Measurements from ENCODE around the gene APBB2. TPM values are rescaled to one million over a fixed set of nuclear protein-coding genes. Genes with fewer than 3 reads are reported as not detected.

The APBB2 gene
- total and polyA plus RNA-seq, 2 of the 8 experiments (the other 6 are each of a cell fraction or from before 2014, with no cell fraction given): 58.7 to 59.4 TPM

DNA sequence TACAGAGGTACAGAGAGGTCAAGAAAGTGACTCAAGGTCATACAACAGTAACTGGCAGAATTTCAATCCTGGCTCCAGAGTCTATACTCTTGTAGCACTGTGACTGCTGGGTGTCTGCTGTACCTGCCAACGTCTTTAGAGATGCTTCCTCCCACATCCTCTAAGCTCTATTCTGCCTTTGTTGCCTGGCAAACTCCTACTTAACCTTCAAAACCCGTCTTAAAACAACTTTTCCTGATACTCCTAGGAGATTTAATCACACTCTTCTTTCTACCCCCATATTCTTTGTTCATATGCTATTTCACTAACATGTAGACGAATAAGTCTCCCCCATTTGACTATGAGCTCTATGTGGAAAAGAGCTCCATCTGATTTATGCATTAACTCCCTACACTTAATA lies 16.8 kb downstream of the APBB2 start:
- H2BK15ac ChIP-seq (ENCODE audit: low read length): no peak overlapping the region
- peaks cover 4% of the 10 kb centered on the region; the same call in 1 of the 2 replicates for H3K79me1 ChIP-seq (ENCODE audit: low read depth, low read length)
- H3K4me1 ChIP-seq (replicated peaks in 1 of 4; ENCODE audit: control insufficient read depth in 3 of 4, insufficient read depth in 4 of 4, low read length in 3 of 4): no peaks in the 10 kb centered on the region
- no peaks in the 10 kb centered on the region for H3K36me3 ChIP-seq (ENCODE audit: control insufficient read depth in 2 of 4, insufficient read depth in 4 of 4, low read length in 3 of 4)
- no peak overlapping the region for H2BK12ac ChIP-seq (ENCODE audit: low read depth, low read length)
- FAIRE-seq: no peak
- peaks cover 0 to 2% of the 10 kb centered on the region in 2 experiments for H4K20me1 ChIP-seq (replicated peaks in 1 of 2; ENCODE audit: control insufficient read depth in 1 of 2, insufficient read depth in 2 of 2, low read length in 2 of 2)
- no peak overlapping the region for H2BK20ac ChIP-seq (ENCODE audit: low read length)
- no peak overlapping the region for H3K27ac ChIP-seq (ENCODE audit: low read depth, low read length)
- H3K9ac ChIP-seq (replicated peaks in 1 of 4; ENCODE audit: extremely low read depth in 1 of 4, low read depth in 3 of 4, low read length in 3 of 4): no peak overlapping the region
- H3K14ac ChIP-seq (ENCODE audit: insufficient read length): no peak overlapping the region
- no peak overlapping the region for H3K56ac ChIP-seq (replicated peaks; ENCODE audit: insufficient read length, low read depth, low read length)
- H4K8ac ChIP-seq (ENCODE audit: extremely low read depth, insufficient read depth, low read length): no peak overlapping the region
- no peaks in the 10 kb centered on the region for H3K9me3 ChIP-seq (ENCODE audit: insufficient read depth in 2 of 2, low read depth in 1 of 2, low read length in 1 of 2)
- CTCF ChIA-PET (ENCODE audit: partially characterized antibody): interaction anchor here (0.9 to 1.4 kb wide), 2 partner anchors 16 to 19 kb away, joined by 3 read pairs; no protein-coding TSS in a partner anchor
- H3K79me2 ChIP-seq (ENCODE audit: control insufficient read depth in 1 of 2, insufficient read depth in 2 of 2, low read length in 2 of 2): peaks cover 6 to 76% of the 10 kb centered on the region in 2 experiments
- POLR2A ChIA-PET (ENCODE audit: partially characterized antibody): interaction anchor here (2.0 kb wide), 1 partner anchor 13 kb away, joined by 4 read pairs; no protein-coding TSS in a partner anchor
- no peak overlapping the region for H3K23ac ChIP-seq (ENCODE audit: insufficient read length)
- H2BK120ac ChIP-seq (replicated peaks; ENCODE audit: low read depth, low read length): no peak overlapping the region
- H3K23me2 ChIP-seq (ENCODE audit: low read depth, low read length): no peaks in the 10 kb centered on the region
- no peak overlapping the region for H3K4me3 ChIP-seq (ENCODE audit: extremely low read depth in 1 of 4, insufficient read depth in 2 of 4, low read depth in 3 of 4, low read length in 4 of 4)
- H3K4me2 ChIP-seq (ENCODE audit: insufficient read depth in 1 of 2, low read depth in 2 of 2, low read length in 2 of 2): no peak overlapping the region
- no peak for DNase-seq (ENCODE audit: low read depth in 1 of 2, low spot score in 2 of 2)
- no peak overlapping the region for H3K4ac ChIP-seq (replicated peaks; ENCODE audit: insufficient read length, low read depth, low read length)
- no peak overlapping the region for H2BK5ac ChIP-seq (ENCODE audit: low read depth, low read length)
- H3K18ac ChIP-seq (ENCODE audit: extremely low read depth, low read length): no peak overlapping the region
- no peak overlapping the region for H2AFZ ChIP-seq (ENCODE audit: low read length)
- TF ChIP-seq NANOG (IDR thresholded peaks at IDR 0.05; ENCODE audit: insufficient read depth, low read depth, low read length, poor library complexity, severe bottlenecking) (no peak), RXRA (IDR thresholded peaks at IDR 0.05; ENCODE audit: insufficient read depth, low read depth, low read length) (no peak), BACH1 (IDR thresholded peaks at IDR 0.05; ENCODE audit: low read length) (no peak), RAD21 (IDR thresholded peaks at IDR 0.05 in 1 of 2, conservative IDR thresholded peaks at IDR 0.05 in 1 of 2; ENCODE audit: low read depth in 2 of 2, low read length in 2 of 2) (no peak), TAF1 (IDR thresholded peaks at IDR 0.05; ENCODE audit: low read depth, low read length) (no peak), EGR1 (IDR thresholded peaks at IDR 0.05; ENCODE audit: borderline replicate concordance, low read depth, low read length) (no peak)
- TF ChIP-seq, protein P1, sequence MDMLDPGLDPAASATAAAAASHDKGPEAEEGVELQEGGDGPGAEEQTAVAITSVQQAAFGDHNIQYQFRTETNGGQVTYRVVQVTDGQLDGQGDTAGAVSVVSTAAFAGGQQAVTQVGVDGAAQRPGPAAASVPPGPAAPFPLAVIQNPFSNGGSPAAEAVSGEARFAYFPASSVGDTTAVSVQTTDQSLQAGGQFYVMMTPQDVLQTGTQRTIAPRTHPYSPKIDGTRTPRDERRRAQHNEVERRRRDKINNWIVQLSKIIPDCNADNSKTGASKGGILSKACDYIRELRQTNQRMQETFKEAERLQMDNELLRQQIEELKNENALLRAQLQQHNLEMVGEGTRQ (IDR thresholded peaks at IDR 0.05; ENCODE audit: low read length): no peak
- TF ChIP-seq, protein P2, sequence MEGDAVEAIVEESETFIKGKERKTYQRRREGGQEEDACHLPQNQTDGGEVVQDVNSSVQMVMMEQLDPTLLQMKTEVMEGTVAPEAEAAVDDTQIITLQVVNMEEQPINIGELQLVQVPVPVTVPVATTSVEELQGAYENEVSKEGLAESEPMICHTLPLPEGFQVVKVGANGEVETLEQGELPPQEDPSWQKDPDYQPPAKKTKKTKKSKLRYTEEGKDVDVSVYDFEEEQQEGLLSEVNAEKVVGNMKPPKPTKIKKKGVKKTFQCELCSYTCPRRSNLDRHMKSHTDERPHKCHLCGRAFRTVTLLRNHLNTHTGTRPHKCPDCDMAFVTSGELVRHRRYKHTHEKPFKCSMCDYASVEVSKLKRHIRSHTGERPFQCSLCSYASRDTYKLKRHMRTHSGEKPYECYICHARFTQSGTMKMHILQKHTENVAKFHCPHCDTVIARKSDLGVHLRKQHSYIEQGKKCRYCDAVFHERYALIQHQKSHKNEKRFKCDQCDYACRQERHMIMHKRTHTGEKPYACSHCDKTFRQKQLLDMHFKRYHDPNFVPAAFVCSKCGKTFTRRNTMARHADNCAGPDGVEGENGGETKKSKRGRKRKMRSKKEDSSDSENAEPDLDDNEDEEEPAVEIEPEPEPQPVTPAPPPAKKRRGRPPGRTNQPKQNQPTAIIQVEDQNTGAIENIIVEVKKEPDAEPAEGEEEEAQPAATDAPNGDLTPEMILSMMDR (IDR thresholded peaks at IDR 0.05; ENCODE audit: control extremely low read depth in 1 of 3, insufficient read depth in 1 of 3, low read depth in 1 of 3, low read length in 3 of 3): no peak
- WGBS, 2 experiments (ENCODE audit: extremely low coverage in 1 of 2, insufficient coverage in 1 of 2, insufficient read length in 1 of 2, insufficient replicate concordance in 2 of 2, low coverage in 1 of 2, low lambda C conversion rate in 2 of 2, missing lambda C conversion rate in 1 of 2): 76% methylated on average over 3 of the region's 3 CpGs; no CpG with 5 or more reads in 1 of the 2 experiments
- no peaks in the 10 kb centered on the region for H3K27me3 ChIP-seq (replicated peaks in 1 of 4; ENCODE audit: control insufficient read depth in 3 of 4, extremely low read depth in 1 of 4, insufficient read depth in 3 of 4, low read length in 3 of 4)
- H4K5ac ChIP-seq (ENCODE audit: insufficient read length, low read depth, low read length): no peak overlapping the region
- H4K91ac ChIP-seq (replicated peaks; ENCODE audit: insufficient read length, low read length): no peak overlapping the region
- H2AK5ac ChIP-seq (ENCODE audit: low read depth, low read length): no peak overlapping the region

Data from H1 (cell line).